ENCODE data around the gene SARDH. TPM values are rescaled to one million over a fixed set of nuclear protein-coding genes. Genes with fewer than 3 reads are reported as not detected.

The SARDH gene
- total and polyA plus RNA-seq, 2 of the 13 experiments (the other 11 are each of a cell fraction or from before 2014, with no cell fraction given), result 11.6 to 34.9 TPM

DNA sequence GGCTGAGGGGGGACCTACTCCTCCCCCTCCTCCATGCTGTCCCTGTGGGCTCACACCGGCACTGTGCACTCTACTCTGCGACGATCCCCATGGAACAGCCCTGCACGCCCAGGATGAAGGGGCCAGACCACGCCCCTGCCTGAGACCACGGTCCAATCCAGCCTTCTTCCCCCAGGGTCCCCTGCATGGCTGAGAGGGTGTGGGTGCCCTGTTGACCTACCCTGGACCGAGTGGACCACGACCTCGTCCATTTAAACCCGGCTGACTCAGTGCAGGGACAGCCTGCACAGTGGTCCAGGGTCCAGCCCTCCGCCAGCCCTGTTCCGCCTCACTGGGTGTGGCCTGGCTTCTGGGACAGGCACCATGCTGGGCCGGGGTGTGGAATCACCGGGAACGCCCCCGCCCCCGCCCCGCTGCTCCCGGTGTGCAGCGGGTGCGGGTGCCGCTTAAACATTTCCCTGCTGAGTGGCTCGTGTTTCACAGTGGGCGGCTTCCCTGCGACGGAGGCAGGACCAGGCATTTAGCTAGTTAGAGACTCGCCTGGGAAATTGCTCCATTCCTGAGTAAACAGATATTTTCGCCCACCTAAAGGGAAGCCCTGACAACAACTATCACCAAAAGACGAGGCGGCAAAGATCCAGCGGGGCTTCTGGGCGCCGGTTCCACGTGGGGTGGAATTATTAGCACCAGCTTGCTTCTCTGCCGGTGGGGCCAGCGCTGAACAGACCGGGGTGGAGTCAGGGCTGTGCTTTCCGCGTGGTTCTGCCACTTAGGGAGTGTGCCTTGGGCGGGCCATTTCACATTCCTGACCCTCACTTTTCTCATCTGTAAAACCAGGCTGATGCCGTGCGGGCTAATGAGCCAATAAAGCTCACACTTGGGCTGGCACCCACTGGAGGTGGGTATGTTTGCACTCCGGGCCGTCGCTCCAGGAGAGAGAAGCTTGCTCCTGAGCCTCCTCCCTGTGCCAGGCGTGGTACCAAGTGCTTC, 79.4 kb downstream of the SARDH start (continued):
- 0 out of 2 replicates have a peak, but pooled peaks have one; percentile 31 for TF ChIP-seq ZNF547 (CRISPR knock-in tag; IDR thresholded peaks at IDR 0.05)
- TF ChIP-seq ZBTB3 (CRISPR knock-in tag; IDR thresholded peaks at IDR 0.05; ENCODE audit: borderline replicate concordance, low read depth), result no peak
- no peak for TF ChIP-seq PAWR (CRISPR knock-in tag; IDR thresholded peaks at IDR 0.05; ENCODE audit: borderline replicate concordance)
- no peak for TF ChIP-seq PHB2 (IDR thresholded peaks at IDR 0.05; ENCODE audit: partially characterized antibody)
- 0 out of 2 replicates have a peak, but pooled peaks have one; percentile 65 for TF ChIP-seq NFKB2 (CRISPR knock-in tag; IDR thresholded peaks at IDR 0.05; ENCODE audit: borderline replicate concordance)
- TF ChIP-seq ZNF557 (CRISPR knock-in tag; IDR thresholded peaks at IDR 0.05), result no peak
- TF ChIP-seq, protein P1, sequence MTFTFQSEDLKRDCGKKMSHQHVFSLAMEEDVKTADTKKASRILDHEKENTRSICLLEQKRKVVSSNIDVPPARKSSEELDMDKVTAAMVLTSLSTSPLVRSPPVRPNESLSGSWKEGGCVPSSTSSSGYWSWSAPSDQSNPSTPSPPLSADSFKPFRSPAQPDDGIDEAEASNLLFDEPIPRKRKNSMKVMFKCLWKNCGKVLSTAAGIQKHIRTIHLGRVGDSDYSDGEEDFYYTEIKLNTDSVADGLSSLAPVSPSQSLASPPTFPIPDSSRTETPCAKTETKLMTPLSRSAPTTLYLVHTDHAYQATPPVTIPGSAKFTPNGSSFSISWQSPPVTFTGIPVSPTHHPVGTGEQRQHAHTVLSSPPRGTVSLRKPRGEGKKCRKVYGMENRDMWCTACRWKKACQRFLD (CRISPR knock-in tag; IDR thresholded peaks at IDR 0.05; ENCODE audit: borderline replicate concordance), result no peak
- no peak for TF ChIP-seq ZNF530 (CRISPR knock-in tag; IDR thresholded peaks at IDR 0.05; ENCODE audit: low read depth)
- TF ChIP-seq, protein P2, sequence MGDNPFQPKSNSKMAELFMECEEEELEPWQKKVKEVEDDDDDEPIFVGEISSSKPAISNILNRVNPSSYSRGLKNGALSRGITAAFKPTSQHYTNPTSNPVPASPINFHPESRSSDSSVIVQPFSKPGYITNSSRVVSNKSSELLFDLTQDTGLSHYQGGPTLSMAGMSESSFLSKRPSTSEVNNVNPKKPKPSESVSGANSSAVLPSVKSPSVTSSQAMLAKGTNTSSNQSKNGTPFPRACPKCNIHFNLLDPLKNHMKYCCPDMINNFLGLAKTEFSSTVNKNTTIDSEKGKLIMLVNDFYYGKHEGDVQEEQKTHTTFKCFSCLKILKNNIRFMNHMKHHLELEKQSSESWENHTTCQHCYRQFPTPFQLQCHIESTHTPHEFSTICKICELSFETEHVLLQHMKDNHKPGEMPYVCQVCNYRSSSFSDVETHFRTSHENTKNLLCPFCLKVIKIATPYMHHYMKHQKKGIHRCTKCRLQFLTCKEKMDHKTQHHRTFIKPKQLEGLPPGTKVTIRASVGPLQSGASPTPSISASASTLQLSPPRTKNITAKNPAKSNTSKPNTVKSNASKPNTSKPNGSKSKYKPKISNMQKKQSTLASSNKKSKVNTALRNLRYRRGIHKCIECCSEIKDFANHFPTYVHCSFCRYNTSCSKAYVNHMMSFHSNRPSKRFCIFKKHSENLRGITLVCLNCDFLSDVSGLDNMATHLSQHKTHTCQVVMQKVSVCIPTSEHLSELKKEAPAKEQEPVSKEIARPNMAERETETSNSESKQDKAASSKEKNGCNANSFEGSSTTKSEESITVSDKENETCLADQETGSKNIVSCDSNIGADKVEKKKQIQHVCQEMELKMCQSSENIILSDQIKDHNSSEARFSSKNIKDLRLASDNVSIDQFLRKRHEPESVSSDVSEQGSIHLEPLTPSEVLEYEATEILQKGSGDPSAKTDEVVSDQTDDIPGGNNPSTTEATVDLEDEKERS (CRISPR knock-in tag; IDR thresholded peaks at IDR 0.05), result peak; percentile 56; the same call in 1 of the 2 replicates
- peak; percentile 35 for TF ChIP-seq ZNF781 (CRISPR knock-in tag; IDR thresholded peaks at IDR 0.05; ENCODE audit: borderline replicate concordance, not compliant biosample characterization)
- no peak for TF ChIP-seq ATRX (CRISPR knock-in tag; IDR thresholded peaks at IDR 0.05; ENCODE audit: borderline replicate concordance)
- no peak for TF ChIP-seq MTA3 (CRISPR knock-in tag; IDR thresholded peaks at IDR 0.05)
- TF ChIP-seq PCBP2 (optimal IDR thresholded peaks at IDR 0.05; ENCODE audit: low read depth, low read length, poor library complexity, severe bottlenecking), result no peak
- TF ChIP-seq, protein P3, sequence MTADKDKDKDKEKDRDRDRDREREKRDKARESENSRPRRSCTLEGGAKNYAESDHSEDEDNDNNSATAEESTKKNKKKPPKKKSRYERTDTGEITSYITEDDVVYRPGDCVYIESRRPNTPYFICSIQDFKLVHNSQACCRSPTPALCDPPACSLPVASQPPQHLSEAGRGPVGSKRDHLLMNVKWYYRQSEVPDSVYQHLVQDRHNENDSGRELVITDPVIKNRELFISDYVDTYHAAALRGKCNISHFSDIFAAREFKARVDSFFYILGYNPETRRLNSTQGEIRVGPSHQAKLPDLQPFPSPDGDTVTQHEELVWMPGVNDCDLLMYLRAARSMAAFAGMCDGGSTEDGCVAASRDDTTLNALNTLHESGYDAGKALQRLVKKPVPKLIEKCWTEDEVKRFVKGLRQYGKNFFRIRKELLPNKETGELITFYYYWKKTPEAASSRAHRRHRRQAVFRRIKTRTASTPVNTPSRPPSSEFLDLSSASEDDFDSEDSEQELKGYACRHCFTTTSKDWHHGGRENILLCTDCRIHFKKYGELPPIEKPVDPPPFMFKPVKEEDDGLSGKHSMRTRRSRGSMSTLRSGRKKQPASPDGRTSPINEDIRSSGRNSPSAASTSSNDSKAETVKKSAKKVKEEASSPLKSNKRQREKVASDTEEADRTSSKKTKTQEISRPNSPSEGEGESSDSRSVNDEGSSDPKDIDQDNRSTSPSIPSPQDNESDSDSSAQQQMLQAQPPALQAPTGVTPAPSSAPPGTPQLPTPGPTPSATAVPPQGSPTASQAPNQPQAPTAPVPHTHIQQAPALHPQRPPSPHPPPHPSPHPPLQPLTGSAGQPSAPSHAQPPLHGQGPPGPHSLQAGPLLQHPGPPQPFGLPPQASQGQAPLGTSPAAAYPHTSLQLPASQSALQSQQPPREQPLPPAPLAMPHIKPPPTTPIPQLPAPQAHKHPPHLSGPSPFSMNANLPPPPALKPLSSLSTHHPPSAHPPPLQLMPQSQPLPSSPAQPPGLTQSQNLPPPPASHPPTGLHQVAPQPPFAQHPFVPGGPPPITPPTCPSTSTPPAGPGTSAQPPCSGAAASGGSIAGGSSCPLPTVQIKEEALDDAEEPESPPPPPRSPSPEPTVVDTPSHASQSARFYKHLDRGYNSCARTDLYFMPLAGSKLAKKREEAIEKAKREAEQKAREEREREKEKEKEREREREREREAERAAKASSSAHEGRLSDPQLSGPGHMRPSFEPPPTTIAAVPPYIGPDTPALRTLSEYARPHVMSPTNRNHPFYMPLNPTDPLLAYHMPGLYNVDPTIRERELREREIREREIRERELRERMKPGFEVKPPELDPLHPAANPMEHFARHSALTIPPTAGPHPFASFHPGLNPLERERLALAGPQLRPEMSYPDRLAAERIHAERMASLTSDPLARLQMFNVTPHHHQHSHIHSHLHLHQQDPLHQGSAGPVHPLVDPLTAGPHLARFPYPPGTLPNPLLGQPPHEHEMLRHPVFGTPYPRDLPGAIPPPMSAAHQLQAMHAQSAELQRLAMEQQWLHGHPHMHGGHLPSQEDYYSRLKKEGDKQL (CRISPR knock-in tag; IDR thresholded peaks at IDR 0.05; ENCODE audit: low read depth), result no peak
- no peak for TF ChIP-seq SMAD3 (CRISPR knock-in tag; IDR thresholded peaks at IDR 0.05)
- TF ChIP-seq, protein P4, sequence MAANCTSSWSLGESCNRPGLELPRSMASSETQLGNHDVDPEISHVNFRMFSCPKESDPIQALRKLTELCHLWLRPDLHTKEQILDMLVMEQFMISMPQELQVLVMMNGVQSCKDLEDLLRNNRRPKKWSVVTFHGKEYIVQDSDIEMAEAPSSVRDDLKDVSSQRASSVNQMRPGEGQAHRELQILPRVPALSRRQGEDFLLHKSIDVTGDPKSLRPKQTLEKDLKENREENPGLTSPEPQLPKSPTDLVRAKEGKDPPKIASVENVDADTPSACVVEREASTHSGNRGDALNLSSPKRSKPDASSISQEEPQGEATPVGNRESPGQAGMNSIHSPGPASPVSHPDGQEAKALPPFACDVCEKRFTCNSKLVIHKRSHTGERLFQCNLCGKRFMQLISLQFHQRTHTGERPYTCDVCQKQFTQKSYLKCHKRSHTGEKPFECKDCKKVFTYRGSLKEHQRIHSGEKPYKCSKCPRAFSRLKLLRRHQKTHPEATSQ (CRISPR knock-in tag; IDR thresholded peaks at IDR 0.05; ENCODE audit: borderline replicate concordance), result no peak
